Muscle layer of colon (tissue), 2 donors: ENCODE results near the gene TBXAS1.

ENCODE experiments used
- H3K27ac ChIP-seq: one replicate; pipeline ENCODE4 v1.7.0; 2013; ENCODE audit warnings: low read depth, mild to moderate bottlenecking, low read length, moderate library complexity
- H3K27me3 ChIP-seq, 2 donors: one replicate each; pipeline ENCODE4 v1.7.0; 2013; ENCODE audit warnings: low read length in 2 of 2, mild to moderate bottlenecking in 2 of 2; ENCODE audit not compliant: insufficient read depth in 2 of 2, control insufficient read depth in 1 of 2
- H3K36me3 ChIP-seq: one replicate; pipeline ENCODE4 v1.7.0; 2013; ENCODE audit warnings: mild to moderate bottlenecking, low read length; ENCODE audit not compliant: insufficient read depth
- H3K4me1 ChIP-seq: one replicate; pipeline ENCODE4 v1.7.0; 2013; ENCODE audit warnings: mild to moderate bottlenecking, low read length; ENCODE audit not compliant: insufficient read depth
- H3K4me3 ChIP-seq, 2 donors: one replicate each; pipeline ENCODE4 v1.7.0; 2013; ENCODE audit warnings: low read length in 2 of 2, low read depth in 1 of 2, mild to moderate bottlenecking in 1 of 2, moderate library complexity in 1 of 2
- H3K9ac ChIP-seq: one replicate; pipeline ENCODE4 v1.7.0; 2013; ENCODE audit warnings: low read length
- H3K9me3 ChIP-seq: one replicate; pipeline ENCODE4 v1.7.0; 2013; ENCODE audit warnings: mild to moderate bottlenecking, low read length
- donor health status: abdominal sarcoma.
- donor health status: Adenocarcinoma of cecum.

Gene TBXAS1

GRCh38 chr7:139875821-139876241 is 46.8 kb downstream of the TBXAS1 start:
- no peak overlapping the region for H3K9ac ChIP-seq
- no peaks in the 10 kb centered on the region for H3K36me3 ChIP-seq
- no peak overlapping the region for H3K27ac ChIP-seq
- no peak overlapping the region for H3K4me3 ChIP-seq
- no peaks in the 10 kb centered on the region for H3K4me1 ChIP-seq
- no peaks in the 10 kb centered on the region for H3K9me3 ChIP-seq
- no peaks in the 10 kb centered on the region for H3K27me3 ChIP-seq

- Histone ChIP-seq H3K36me3 (no peaks in the 10 kb centered on the region), H3K4me3 (no peak overlapping the region), H3K27ac (no peak overlapping the region), H3K9me3 (no peaks in the 10 kb centered on the region), H3K27me3 (no peaks in the 10 kb centered on the region), H3K9ac (no peak overlapping the region), H3K4me1 (no peaks in the 10 kb centered on the region)
Measured at GRCh38 chr7:139876622-139877283, 47.7 kb downstream of the TBXAS1 start.

GRCh38 chr7:139883814-139884213 is 54.8 kb downstream of the TBXAS1 start:
- H3K4me1 ChIP-seq, result no peaks in the 10 kb centered on the region

GRCh38 chr7:139884441-139884840 is 55.4 kb downstream of the TBXAS1 start:
- H3K9me3 ChIP-seq, result no peaks in the 10 kb centered on the region
- H3K36me3 ChIP-seq, result no peaks in the 10 kb centered on the region
- no peak overlapping the region for H3K27ac ChIP-seq
- H3K9ac ChIP-seq, result no peak overlapping the region
- no peak overlapping the region for H3K4me3 ChIP-seq
- H3K4me1 ChIP-seq, result no peaks in the 10 kb centered on the region
- H3K27me3 ChIP-seq, result no peaks in the 10 kb centered on the region

More at GRCh38 chr7:139883814-139884213, 54.8 kb downstream of the TBXAS1 start:
- Histone ChIP-seq H3K27ac (no peak overlapping the region), H3K36me3 (no peaks in the 10 kb centered on the region), H3K4me3 (no peak overlapping the region), H3K9ac (no peak overlapping the region), H3K27me3 (no peaks in the 10 kb centered on the region), H3K9me3 (no peaks in the 10 kb centered on the region)

- Histone ChIP-seq H3K9me3 (no peaks in the 10 kb centered on the region), H3K27me3 (no peaks in the 10 kb centered on the region), H3K27ac (no peak overlapping the region), H3K9ac (no peak overlapping the region), H3K4me1 (no peaks in the 10 kb centered on the region), H3K36me3 (no peaks in the 10 kb centered on the region), H3K4me3 (no peak overlapping the region)
Measured at GRCh38 chr7:139885511-139885910, 56.4 kb downstream of the TBXAS1 start.

- Histone ChIP-seq H3K27me3 (no peaks in the 10 kb centered on the region), H3K9me3 (no peaks in the 10 kb centered on the region), H3K36me3 (no peaks in the 10 kb centered on the region), H3K9ac (no peak overlapping the region), H3K4me1 (no peaks in the 10 kb centered on the region), H3K27ac (no peak overlapping the region), H3K4me3 (no peak overlapping the region)
Measured at GRCh38 chr7:139886206-139886605, 57.1 kb downstream of the TBXAS1 start.

GRCh38 chr7:139886899-139887298 is 57.8 kb downstream of the TBXAS1 start:
- H3K36me3 ChIP-seq, result no peaks in the 10 kb centered on the region
- H3K4me1 ChIP-seq, result no peaks in the 10 kb centered on the region
- H3K27ac ChIP-seq, result no peak overlapping the region
- no peak overlapping the region for H3K4me3 ChIP-seq
- no peaks in the 10 kb centered on the region for H3K9me3 ChIP-seq
- H3K27me3 ChIP-seq, result no peaks in the 10 kb centered on the region
- no peak overlapping the region for H3K9ac ChIP-seq

- no peaks in the 10 kb centered on the region for H3K9me3 ChIP-seq
- no peaks in the 10 kb centered on the region for H3K36me3 ChIP-seq
- H3K27ac ChIP-seq, result no peak overlapping the region
- no peaks in the 10 kb centered on the region for H3K4me1 ChIP-seq
- H3K27me3 ChIP-seq, result no peaks in the 10 kb centered on the region
- H3K9ac ChIP-seq, result no peak overlapping the region
- no peak overlapping the region for H3K4me3 ChIP-seq
Measured at GRCh38 chr7:139887992-139888481, 59.0 kb downstream of the TBXAS1 start.

- Histone ChIP-seq H3K9ac (no peak overlapping the region), H3K27me3 (no peaks in the 10 kb centered on the region), H3K9me3 (no peaks in the 10 kb centered on the region), H3K27ac (no peak overlapping the region), H3K36me3 (no peaks in the 10 kb centered on the region), H3K4me3 (no peak overlapping the region), H3K4me1 (no peaks in the 10 kb centered on the region)
Measured at GRCh38 chr7:139889186-139889871, 60.3 kb downstream of the TBXAS1 start.

- Histone ChIP-seq H3K27me3 (no peaks in the 10 kb centered on the region), H3K4me1 (no peaks in the 10 kb centered on the region), H3K9ac (no peak overlapping the region), H3K27ac (no peak overlapping the region), H3K4me3 (no peak overlapping the region), H3K36me3 (no peaks in the 10 kb centered on the region), H3K9me3 (no peaks in the 10 kb centered on the region)
Measured at GRCh38 chr7:139893461-139893860, 64.4 kb downstream of the TBXAS1 start.

GRCh38 chr7:139893999-139894398 is 64.9 kb downstream of the TBXAS1 start:
- Histone ChIP-seq H3K9ac (no peak overlapping the region), H3K27ac (no peak overlapping the region), H3K4me1 (no peaks in the 10 kb centered on the region), H3K36me3 (no peaks in the 10 kb centered on the region), H3K27me3 (no peaks in the 10 kb centered on the region), H3K4me3 (no peak overlapping the region), H3K9me3 (no peaks in the 10 kb centered on the region)
